Measurements from ENCODE around the gene DGKD. TPM values are rescaled to one million over a fixed set of nuclear protein-coding genes. Genes with fewer than 3 reads are reported as not detected.

DGKD gene
- total RNA-seq, 4 donors from 2014 or later = 26.3 to 41.3 (median 30.4) TPM

DNA sequence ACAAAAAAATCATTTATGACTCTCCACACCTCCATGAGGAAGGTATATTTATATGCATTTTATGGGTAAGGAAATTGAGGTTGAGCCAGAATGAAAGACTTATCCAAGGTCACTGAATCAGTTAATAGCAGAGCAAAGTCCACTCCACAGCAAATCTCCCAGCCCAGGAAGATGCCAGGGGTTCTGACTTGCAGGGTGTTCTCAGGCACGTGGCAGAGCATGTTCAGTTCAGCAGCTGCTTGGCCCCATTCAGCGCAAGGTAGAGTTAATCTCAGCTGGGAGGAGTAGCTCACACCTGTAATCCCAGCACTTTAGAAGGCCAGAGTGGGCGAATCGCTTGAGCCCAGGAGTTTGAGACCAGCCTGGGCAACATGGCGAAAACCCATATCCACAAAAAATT lies 17.8 kb upstream of the DGKD start:
- TF ChIP-seq, protein P1, sequence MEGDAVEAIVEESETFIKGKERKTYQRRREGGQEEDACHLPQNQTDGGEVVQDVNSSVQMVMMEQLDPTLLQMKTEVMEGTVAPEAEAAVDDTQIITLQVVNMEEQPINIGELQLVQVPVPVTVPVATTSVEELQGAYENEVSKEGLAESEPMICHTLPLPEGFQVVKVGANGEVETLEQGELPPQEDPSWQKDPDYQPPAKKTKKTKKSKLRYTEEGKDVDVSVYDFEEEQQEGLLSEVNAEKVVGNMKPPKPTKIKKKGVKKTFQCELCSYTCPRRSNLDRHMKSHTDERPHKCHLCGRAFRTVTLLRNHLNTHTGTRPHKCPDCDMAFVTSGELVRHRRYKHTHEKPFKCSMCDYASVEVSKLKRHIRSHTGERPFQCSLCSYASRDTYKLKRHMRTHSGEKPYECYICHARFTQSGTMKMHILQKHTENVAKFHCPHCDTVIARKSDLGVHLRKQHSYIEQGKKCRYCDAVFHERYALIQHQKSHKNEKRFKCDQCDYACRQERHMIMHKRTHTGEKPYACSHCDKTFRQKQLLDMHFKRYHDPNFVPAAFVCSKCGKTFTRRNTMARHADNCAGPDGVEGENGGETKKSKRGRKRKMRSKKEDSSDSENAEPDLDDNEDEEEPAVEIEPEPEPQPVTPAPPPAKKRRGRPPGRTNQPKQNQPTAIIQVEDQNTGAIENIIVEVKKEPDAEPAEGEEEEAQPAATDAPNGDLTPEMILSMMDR (IDR thresholded peaks at IDR 0.05 in 4 of 5, conservative IDR thresholded peaks at IDR 0.05 in 1 of 5) = no peak
- TF ChIP-seq POLR2A (IDR thresholded peaks at IDR 0.05) = no peak
- DNase-seq = no peak
- H3K4me1 ChIP-seq = no peaks in the 10 kb centered on the region
- no peaks in the 10 kb centered on the region for H3K27me3 ChIP-seq
- no peaks in the 10 kb centered on the region for H3K36me3 ChIP-seq
- H3K4me3 ChIP-seq = no peak overlapping the region
- H3K9me3 ChIP-seq = no peaks in the 10 kb centered on the region
- intact Hi-C loops (cut with DNase I; ENCODE audit: low total_unique reads) (no loop called here), in situ Hi-C loops (cut with MboI; ENCODE audit: low sequenced_read_pairs in 4 of 4) (no loop called here)
- H3K27ac ChIP-seq = no peak overlapping the region
- no peak for ATAC-seq

DNA sequence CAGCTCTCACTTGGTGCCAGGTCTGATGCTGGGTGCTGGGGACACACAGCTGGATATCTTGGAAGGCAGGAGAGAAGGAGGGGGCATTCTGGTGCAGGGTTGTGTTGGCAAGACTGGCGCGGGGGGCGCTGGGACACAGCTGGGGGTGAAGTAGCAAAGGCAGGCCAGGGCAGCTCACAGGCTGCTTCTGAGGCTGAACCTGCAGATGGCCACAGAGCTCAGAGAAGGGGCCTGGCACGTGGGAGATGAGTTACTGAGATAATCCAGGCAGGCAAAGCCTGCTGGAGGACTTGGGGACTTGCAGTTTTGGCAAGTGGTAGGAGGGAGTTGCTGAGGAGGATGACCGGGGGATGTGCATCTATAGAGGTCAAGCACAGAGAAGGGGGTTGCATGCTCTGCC lies 16.2 kb upstream of the DGKD start:
- no peak for TF ChIP-seq POLR2A (IDR thresholded peaks at IDR 0.05)
- TF ChIP-seq, protein P1 (IDR thresholded peaks at IDR 0.05 in 4 of 5, conservative IDR thresholded peaks at IDR 0.05 in 1 of 5) = no peak
- no peaks in the 10 kb centered on the region for H3K9me3 ChIP-seq
- in situ Hi-C loops (cut with MboI; ENCODE audit: low sequenced_read_pairs in 4 of 4) (no loop called here), intact Hi-C loops (cut with DNase I; ENCODE audit: low total_unique reads) (no loop called here)
- ATAC-seq (no peak), DNase-seq (no peak)
- no peaks in the 10 kb centered on the region for H3K36me3 ChIP-seq
- no peak overlapping the region for H3K27ac ChIP-seq
- no peaks in the 10 kb centered on the region for H3K4me1 ChIP-seq
- no peaks in the 10 kb centered on the region for H3K27me3 ChIP-seq
- H3K4me3 ChIP-seq = no peak overlapping the region

DNA sequence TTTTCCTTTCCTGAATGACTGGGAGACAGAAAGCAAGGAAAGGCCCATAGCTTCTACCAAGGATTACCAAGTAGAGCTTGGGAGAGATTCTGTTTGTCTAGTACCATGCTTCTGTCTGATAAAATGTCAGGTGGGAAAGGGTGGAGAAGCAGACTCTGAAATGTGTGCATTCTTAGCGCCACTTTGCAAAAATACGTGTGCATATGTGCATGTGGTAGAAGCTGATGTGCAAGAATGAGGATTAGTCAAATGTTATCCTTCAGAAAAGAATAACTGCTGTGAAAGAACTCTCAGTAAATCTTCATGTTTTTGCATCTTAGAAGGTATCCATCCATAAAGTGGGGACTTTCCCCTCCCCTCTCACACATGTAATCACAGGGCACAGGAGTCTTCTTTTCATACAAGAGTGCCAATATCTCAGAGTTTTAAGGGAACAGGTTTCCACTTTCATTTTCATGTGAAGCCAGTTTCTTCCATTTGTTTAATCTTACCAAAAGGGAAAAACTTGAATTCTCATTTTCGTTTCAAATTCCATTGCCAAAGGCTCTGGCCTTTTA lies 15.4 kb upstream of the DGKD start:
- intact Hi-C loops (cut with DNase I; ENCODE audit: low total_unique reads) = no loop called here
- H3K27me3 ChIP-seq = no peaks in the 10 kb centered on the region
- H3K36me3 ChIP-seq = no peaks in the 10 kb centered on the region
- no peak overlapping the region for H3K4me3 ChIP-seq
- H3K4me1 ChIP-seq = no peaks in the 10 kb centered on the region
- no peaks in the 10 kb centered on the region for H3K9me3 ChIP-seq
- H3K27ac ChIP-seq = no peak overlapping the region
- no peak for TF ChIP-seq POLR2A (IDR thresholded peaks at IDR 0.05)
- TF ChIP-seq, protein P1 (IDR thresholded peaks at IDR 0.05 in 4 of 5, conservative IDR thresholded peaks at IDR 0.05 in 1 of 5) = no peak
- DNase-seq (no peak), ATAC-seq (no peak)
- in situ Hi-C loops (cut with MboI; ENCODE audit: low sequenced_read_pairs in 4 of 4) = no loop called here

DNA sequence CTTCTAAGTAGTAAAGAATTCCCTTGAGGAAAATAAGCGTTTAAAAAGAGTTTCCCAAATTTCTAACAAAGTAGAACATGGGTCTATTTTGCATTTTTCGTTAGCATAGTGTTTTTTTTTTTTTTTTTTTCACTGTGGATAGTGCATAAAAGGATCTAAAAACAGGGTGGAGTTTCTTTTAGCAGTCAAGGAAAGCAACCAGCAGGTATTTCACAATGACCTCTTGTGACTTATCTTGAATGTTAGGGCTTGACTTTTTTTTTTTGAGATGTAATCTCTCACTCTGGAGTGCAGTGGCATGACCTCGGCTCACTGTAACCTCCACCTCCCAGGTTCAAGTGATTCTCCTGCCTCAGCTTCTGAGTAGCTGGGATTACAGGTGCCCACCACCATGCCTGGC lies 14.9 kb upstream of the DGKD start:
- no peak for TF ChIP-seq POLR2A (IDR thresholded peaks at IDR 0.05)
- TF ChIP-seq, protein P1 (IDR thresholded peaks at IDR 0.05 in 4 of 5, conservative IDR thresholded peaks at IDR 0.05 in 1 of 5) = no peak
- no peak overlapping the region for H3K27ac ChIP-seq
- in situ Hi-C loops (cut with MboI; ENCODE audit: low sequenced_read_pairs in 4 of 4) = no loop called here
- no peak for ATAC-seq
- intact Hi-C loops (cut with DNase I; ENCODE audit: low total_unique reads) = no loop called here
- no peak overlapping the region for H3K4me3 ChIP-seq
- H3K4me1 ChIP-seq = no peaks in the 10 kb centered on the region
- H3K27me3 ChIP-seq = no peaks in the 10 kb centered on the region
- no peak for DNase-seq
- no peaks in the 10 kb centered on the region for H3K36me3 ChIP-seq
- no peaks in the 10 kb centered on the region for H3K9me3 ChIP-seq

DNA sequence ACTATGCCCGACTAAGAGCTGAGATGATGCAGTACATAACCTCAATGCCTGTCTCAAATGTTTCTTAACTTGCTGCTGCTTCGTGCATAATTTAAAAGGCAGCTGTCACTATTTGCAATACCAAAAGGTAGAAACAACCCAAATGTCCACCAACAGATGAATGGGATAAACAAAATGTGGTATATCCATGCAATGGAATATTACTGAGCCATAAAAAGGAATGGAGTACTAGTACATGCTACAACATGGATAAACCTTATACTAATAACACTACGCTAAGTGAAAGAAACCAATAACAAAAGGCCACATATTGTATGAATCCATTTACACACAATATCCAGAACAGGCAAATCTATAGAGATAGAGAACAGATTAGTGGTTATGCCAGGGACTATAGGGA lies 13.0 kb upstream of the DGKD start:
- intact Hi-C loops (cut with DNase I; ENCODE audit: low total_unique reads) (no loop called here), in situ Hi-C loops (cut with MboI; ENCODE audit: low sequenced_read_pairs in 4 of 4) (no loop called here)
- TF ChIP-seq POLR2A (IDR thresholded peaks at IDR 0.05) = no peak
- TF ChIP-seq, protein P1 (IDR thresholded peaks at IDR 0.05 in 4 of 5, conservative IDR thresholded peaks at IDR 0.05 in 1 of 5) = no peak
- H3K27ac ChIP-seq = no peak overlapping the region
- no peaks in the 10 kb centered on the region for H3K36me3 ChIP-seq
- H3K9me3 ChIP-seq = no peaks in the 10 kb centered on the region
- ATAC-seq (no peak), DNase-seq (no peak)
- no peak overlapping the region for H3K4me3 ChIP-seq
- H3K4me1 ChIP-seq = no peaks in the 10 kb centered on the region
- no peaks in the 10 kb centered on the region for H3K27me3 ChIP-seq
